ENCODE measurements around the gene HK2.

GRCh38 chr2:74892609-74893008 lies 58.7 kb downstream of the HK2 start:
- TF ChIP-seq POLR2A (IDR thresholded peaks at IDR 0.05; ENCODE audit: low read depth, low read length), result no peak
- TF ChIP-seq POLR2AphosphoS5 (IDR thresholded peaks at IDR 0.05; ENCODE audit: low read depth, low read length), result no peak
- no peak for TF ChIP-seq TAF1 (IDR thresholded peaks at IDR 0.05; ENCODE audit: low read depth, low read length)
- TF ChIP-seq SPI1 (IDR thresholded peaks at IDR 0.05; ENCODE audit: low read depth, low read length), result no peak
- TF ChIP-seq POU2F2 (IDR thresholded peaks at IDR 0.05; ENCODE audit: low read depth, low read length), result no peak
- TF ChIP-seq PAX5 (IDR thresholded peaks at IDR 0.05; ENCODE audit: insufficient read depth, low read length, severe bottlenecking), result no peak

All from GM12891 (cell line).